Lung (tissue), 12 donors: ENCODE data around the gene PFKFB2. TPM values are rescaled to one million over a fixed set of nuclear protein-coding genes. Genes with fewer than 3 reads are reported as not detected.
A peak's percentile ranks its signal among the peaks of the same experiment; 100 is the strongest.

Source experiments
- ATAC-seq: fragments of 200-7000 bp; cut with Tn5 transposase; one replicate; pipeline ENCODE4 v1.9.1; 2020; ENCODE audit warnings: moderate number of reproducible peaks; ENCODE audit not compliant: insufficient read depth, low FRiP score
- DNase-seq, 3 donors: peaks; one replicate each; pipeline ENCODE4 v3.0.0-alpha.2; 2013 to 2017
- H3K27ac ChIP-seq, 2 donors: one replicate each; pipeline ENCODE4 v1.5.1; 2013; ENCODE audit warnings: mild to moderate bottlenecking in 2 of 2, moderate library complexity in 2 of 2, control low read depth in 1 of 2, inconsistent platforms in 1 of 2, low read depth in 1 of 2, low read length in 1 of 2
- H3K27me3 ChIP-seq, 3 donors: one replicate each; pipeline ENCODE4 v1.5.1; 2013; ENCODE audit warnings: low read length in 2 of 3; ENCODE audit not compliant: control insufficient read depth in 3 of 3, insufficient read depth in 3 of 3
- H3K36me3 ChIP-seq, 4 donors: one replicate each; pipeline ENCODE4 v1.5.1; 2013; ENCODE audit warnings: low read length in 4 of 4, mild to moderate bottlenecking in 1 of 4, moderate library complexity in 1 of 4; ENCODE audit not compliant: control insufficient read depth in 4 of 4, insufficient read depth in 4 of 4
- H3K4me1 ChIP-seq, 5 donors: one replicate each; pipeline ENCODE4 v1.5.1; 2013; ENCODE audit warnings: low read length in 5 of 5, mild to moderate bottlenecking in 2 of 5, moderate library complexity in 1 of 5; ENCODE audit not compliant: control insufficient read depth in 5 of 5, insufficient read depth in 5 of 5
- H3K4me3 ChIP-seq: one replicate; pipeline ENCODE4 v1.5.1; 2013; ENCODE audit warnings: mild to moderate bottlenecking, control low read depth, moderate library complexity
- H3K9ac ChIP-seq, 2 donors: one replicate each; pipeline ENCODE4 v1.5.1; 2013; ENCODE audit warnings: low read length in 2 of 2, control low read depth in 1 of 2; ENCODE audit not compliant: insufficient read depth in 1 of 2
- H3K9me3 ChIP-seq, 4 donors: one replicate each; pipeline ENCODE4 v1.5.1; 2013; ENCODE audit warnings: low read length in 3 of 4, mild to moderate bottlenecking in 1 of 4, moderate library complexity in 1 of 4; ENCODE audit not compliant: control insufficient read depth in 4 of 4, insufficient read depth in 3 of 4
- CTCF ChIP-seq: IDR thresholded peaks from 2 replicates; pipeline ENCODE4 v1.5.1; 2012; ENCODE audit warnings: mild to moderate bottlenecking; ENCODE audit errors: control extremely low read depth, extremely low read depth
- WGBS, 2 donors: extraction: QIAGEN DNeasy Blood & Tissue Kit; methylation state at CpG; one replicate each; pipeline ENCODE4 v1.1.7; 2013; 5-methylcytosine and 5-hydroxymethylcytosine counted together
- polyA plus RNA-seq, 2 donors: library from polyadenylated mRNA; stranded (reverse); fragments of 200-250 nt; gene quantifications; one replicate each; pipeline ENCODE4 v1.2.1, GENCODE V29; 2013
- total RNA-seq, 2 donors: library from RNA; depleted of rRNA in 1 of 2; stranded (reverse); fragments of >200 nt in 1 of 2; gene quantifications; one replicate each; pipeline ENCODE4 v1.2.1, GENCODE V29; 2014 to 2021
- donor health status: control.
- donor health status: control.
- donor health status: Bipolar disorder and iron deficiency.
- donor health status: healthy.
- donor health status: DM: yes; HTN: yes; CAD: no.

PFKFB2 gene
- total and polyA plus RNA-seq, 4 donors = 19.9 to 52.3 (median 39.6) TPM

- Histone ChIP-seq H3K27ac (peak overlapping the region; percentile 85 to 90), H3K36me3 (peaks cover 3 to 22% (median 12%) of the 10 kb centered on the region in 4 donors), H3K9ac (peak overlapping the region; percentile 86 to 96), H3K4me1 (peaks cover 0 to 29% (median 6%) of the 10 kb centered on the region in 5 donors), H3K4me3 (peak overlapping the region; percentile 55), H3K9me3 (no peaks in the 10 kb centered on the region), H3K27me3 (no peaks in the 10 kb centered on the region)
- TF ChIP-seq CTCF = no peak
- DNase-seq (peak; percentile 93 to 96 (median 94)), ATAC-seq (peak; percentile 60)
- 1% methylated on average over 47 of the region's 47 CpGs for WGBS, 2 donors
Observed at GRCh38 chr1:207050480-207051190, 2.4 kb upstream of the PFKFB2 start.

GRCh38 chr1:207051191-207051943, 1.7 kb upstream of the PFKFB2 start, which contains the start of gene YOD1:
Gene YOD1, minus strand, starts transcription at chr1:207051208. Its CDS starts 178 bp downstream, at chr1:207051030.
- DNase-seq (no peak), ATAC-seq (peak; percentile 3)
- no peaks in the 10 kb centered on the region for H3K27me3 ChIP-seq

GRCh38 chr1:207054491-207054890, 1.4 kb downstream of the PFKFB2 start:
- H3K4me1 ChIP-seq = peaks cover 0 to 8% (median 5%) of the 10 kb centered on the region in 5 donors
- ATAC-seq (no peak), DNase-seq (no peak)
- H3K9me3 ChIP-seq = no peaks in the 10 kb centered on the region
- peaks cover 0 to 6% (median 0%) of the 10 kb centered on the region in 4 donors for H3K36me3 ChIP-seq
- no peaks in the 10 kb centered on the region for H3K27me3 ChIP-seq
- peak overlapping the region in 1 of 2 donors; percentile 78 for H3K27ac ChIP-seq
- 31 to 40% methylated on average over 2 of the region's 2 CpGs for WGBS, 2 donors
- no peak overlapping the region for H3K9ac ChIP-seq
- no peak overlapping the region for H3K4me3 ChIP-seq
- TF ChIP-seq CTCF = no peak

More at GRCh38 chr1:207051191-207051943, 1.7 kb upstream of the PFKFB2 start, which contains the start of gene YOD1:
- peaks cover 0 to 25% (median 5%) of the 10 kb centered on the region in 5 donors for H3K4me1 ChIP-seq
- H3K27ac ChIP-seq = peak within 1 kb of the TSS; percentile 85 to 97
- peaks cover 3 to 21% (median 11%) of the 10 kb centered on the region in 4 donors for H3K36me3 ChIP-seq
- no peak for TF ChIP-seq CTCF
- peak within 1 kb of the TSS; percentile 86 to 96 for H3K9ac ChIP-seq
- WGBS, 2 donors = 49 to 55% methylated on average over 15 of the region's 15 CpGs
- no peaks in the 10 kb centered on the region for H3K9me3 ChIP-seq
- H3K4me3 ChIP-seq = peak within 1 kb of the TSS; percentile 55
